K562 (cell line): ENCODE measurements around the gene CYP2J2. TPM values are rescaled to one million over a fixed set of nuclear protein-coding genes. Genes with fewer than 3 reads are reported as not detected.
A peak's percentile ranks its signal among the peaks of the same experiment; 100 is the strongest.

Experiments
- ATAC-seq: fragments of 200-7000 bp; cut with Tn5 transposase; 3 replicates; pipeline ENCODE4 v1.9.1; 2020; ENCODE audit warnings: moderate library complexity
- BruUV-seq: library from RNA; stranded (reverse); fragments of 400-500 nt; replicated peaks from 2 replicates; lab custom pipeline; 2021; lab: Mats Ljungman, UMichigan
- CTCF ChIA-PET: fragments of 300-600 bp; formaldehyde crosslinking; extraction: SDS; loops from one replicate; lab custom pipeline; 2021; ENCODE audit warnings: low intra/inter-chr PET ratio; lab: Yijun Ruan, JAX
- POLR2A ChIA-PET: fragments of 300-600, 350-650 bp; sonication (Branson Sonifier 250); formaldehyde crosslinking; extraction: SDS; loops from one replicate; lab custom pipeline; 2021; ENCODE audit warnings: antibody characterized with exemption, inconsistent platforms; lab: Yijun Ruan, JAX
- DNase-seq, 4 experiments: peaks; one replicate each; pipeline versions ENCODE4 v3.0.0 to v3.0.0-alpha.2; 2011 to 2018; ENCODE audit warnings: low spot score in 3 of 4, mixed read lengths in 3 of 4; ENCODE audit errors: extremely low read depth in 1 of 4
- FAIRE-seq: peaks from 2 replicates; lab custom pipeline; 2011; peaks lifted over from hg19 to GRCh38; lab: Jason Lieb, UNC
- H2AFZ ChIP-seq: 2 replicates; pipeline ENCODE4 v1.6.0; 2011; ENCODE audit warnings: low read depth, low read length, control low read depth, inconsistent platforms
- H3K27ac ChIP-seq: fragments of 200-600 bp; 3 replicates; pipeline ENCODE4 v1.8.0; 2011; ENCODE audit warnings: low read depth, mild to moderate bottlenecking, control low read depth, inconsistent platforms, low read length, moderate library complexity, mixed read lengths; ENCODE audit errors: extremely low read depth
- H3K27me3 ChIP-seq, 2 experiments: fragments of 300-600 bp in 1 of 2; 2 replicates in 1 of 2; 3 replicates in 1 of 2; pipeline versions ENCODE4 v1.6.0 to v1.8.0; 2011; ENCODE audit warnings: inconsistent platforms in 2 of 2, low read length in 2 of 2, mild to moderate bottlenecking in 1 of 2, mixed read lengths in 1 of 2, moderate library complexity in 1 of 2; ENCODE audit not compliant: control insufficient read depth in 2 of 2, insufficient read depth in 2 of 2
- H3K36me3 ChIP-seq: fragments of 300-600 bp; 3 replicates; pipeline ENCODE4 v1.8.0; 2011; ENCODE audit warnings: mild to moderate bottlenecking, low read length, inconsistent platforms; ENCODE audit not compliant: control insufficient read depth, insufficient read depth
- H3K4me1 ChIP-seq, 2 experiments: fragments of 200-600 bp in 1 of 2; replicated peaks in 1 of 2; 2 replicates in 1 of 2; 3 replicates in 1 of 2; pipeline versions ENCODE4 v1.5.1 to v1.8.0; 2011; ENCODE audit warnings: inconsistent platforms in 2 of 2, low read length in 2 of 2, mild to moderate bottlenecking in 1 of 2, mixed read lengths in 1 of 2, moderate library complexity in 1 of 2; ENCODE audit not compliant: control insufficient read depth in 2 of 2, insufficient read depth in 2 of 2
- H3K4me2 ChIP-seq: 2 replicates; pipeline ENCODE4 v1.6.1; 2011; ENCODE audit warnings: low read length, control low read depth, inconsistent platforms, mixed read lengths; ENCODE audit not compliant: insufficient read depth
- H3K4me3 ChIP-seq: fragments of 200-600 bp; sonication (generic), shearing (Covaris generic); 2 replicates; pipeline ENCODE4 v1.5.1; 2016; ENCODE audit warnings: control low read depth, inconsistent platforms
- H3K79me2 ChIP-seq: fragments of 200-600 bp; 3 replicates; pipeline ENCODE4 v1.8.0; 2011; ENCODE audit warnings: low read length, inconsistent platforms; ENCODE audit not compliant: control insufficient read depth, insufficient read depth
- H3K9ac ChIP-seq, 2 experiments: 2 replicates each; pipeline versions ENCODE4 v1.6.0 to v1.6.1; 2011; ENCODE audit warnings: low read depth in 2 of 2, low read length in 2 of 2, control low read depth in 1 of 2, inconsistent platforms in 1 of 2, mild to moderate bottlenecking in 1 of 2, mixed read lengths in 1 of 2; ENCODE audit not compliant: insufficient read depth in 1 of 2
- H3K9me1 ChIP-seq: one replicate; pipeline ENCODE4 v1.6.0; 2011; ENCODE audit warnings: inconsistent platforms, mild to moderate bottlenecking, low read length, moderate library complexity; ENCODE audit not compliant: control insufficient read depth, insufficient read depth
- H3K9me3 ChIP-seq: replicated peaks from 2 replicates; pipeline ENCODE4 v1.5.1; 2011; ENCODE audit warnings: low read depth, low read length, inconsistent platforms; ENCODE audit not compliant: control insufficient read depth, insufficient read depth
- H4K20me1 ChIP-seq: replicated peaks from 2 replicates; pipeline ENCODE4 v1.6.1; 2011; ENCODE audit warnings: low read length, inconsistent platforms, mixed read lengths; ENCODE audit not compliant: control insufficient read depth, insufficient read depth
- BRD4 ChIP-seq: fragments of 200-600 bp; sonication (generic); IDR thresholded peaks from 2 replicates; pipeline ENCODE4 v1.6.1; 2017; ENCODE audit warnings: inconsistent platforms
- CTCF ChIP-seq, 3 experiments: IDR thresholded peaks in 2 of 3; conservative IDR thresholded peaks in 1 of 3; 2 replicates each; pipeline ENCODE4 v1.5.1; 2011 to 2012; ENCODE audit warnings: low read length in 3 of 3, mild to moderate bottlenecking in 3 of 3, control low read depth in 2 of 3, improper control_type of control experiment in 1 of 3, inconsistent platforms in 1 of 3, low read depth in 1 of 3, mixed read lengths in 1 of 3, moderate library complexity in 1 of 3; ENCODE audit not compliant: insufficient read depth in 2 of 3
- EP300 ChIP-seq: IDR thresholded peaks from 2 replicates; pipeline ENCODE4 v1.6.1; 2012; ENCODE audit warnings: low read length, improper control_type of control experiment
- FOXK2 ChIP-seq, 2 experiments: fragments of 450-650 bp; IDR thresholded peaks in 1 of 2; conservative IDR thresholded peaks in 1 of 2; 2 replicates each; pipeline ENCODE4 v1.6.1; 2016; ENCODE audit warnings: low read depth in 2 of 2, mild to moderate bottlenecking in 1 of 2
- GABPA ChIP-seq: fragments of 200-800 bp; sonication (Bioruptor generic); conservative IDR thresholded peaks from 2 replicates; pipeline ENCODE4 v1.6.1; 2016; ENCODE audit warnings: low read depth, missing genetic modification characterization, missing compliant biosample characterization
- GTF2E2 ChIP-seq: fragments of 200-800 bp; sonication (Bioruptor generic); IDR thresholded peaks from 2 replicates; pipeline ENCODE4 v1.6.1; 2016; ENCODE audit warnings: missing genetic modification characterization, missing compliant biosample characterization
- NEUROD1 ChIP-seq: fragments of 150-350 bp; IDR thresholded peaks from 2 replicates; pipeline ENCODE4 v1.6.1; 2014; ENCODE audit warnings: borderline replicate concordance, low read length, low read depth; ENCODE audit not compliant: partially characterized antibody
- NKRF ChIP-seq: fragments of 450-650 bp; IDR thresholded peaks from 2 replicates; pipeline ENCODE4 v1.6.1; 2016; ENCODE audit warnings: borderline replicate concordance
- RAD21 ChIP-seq, 2 experiments: fragments of 250-450 bp in 1 of 2; fragments of 450-650 bp in 1 of 2; sonication (Bioruptor Pico) in 1 of 2; formaldehyde crosslinking in 1 of 2; IDR thresholded peaks in 1 of 2; conservative IDR thresholded peaks in 1 of 2; 2 replicates each; pipeline versions ENCODE4 v1.4.0 to v1.8.0; 2020 to 2022; ENCODE audit warnings: mild to moderate bottlenecking in 2 of 2, moderate library complexity in 1 of 2
- ZBTB17 ChIP-seq: fragments of 450-650 bp; formaldehyde crosslinking; IDR thresholded peaks from 2 replicates; pipeline ENCODE4 v1.4.0; 2020; ENCODE audit warnings: mild to moderate bottlenecking
- ZNF146 ChIP-seq: IDR thresholded peaks from one replicate; pipeline ENCODE4 v1.6.1; 2018; ENCODE audit warnings: missing compliant biosample characterization; ENCODE audit not compliant: unreplicated experiment
- ZNF324 ChIP-seq: fragments of 250-450 bp; sonication (Bioruptor Pico); IDR thresholded peaks from 2 replicates; pipeline ENCODE4 v1.4.0; 2020; ENCODE audit warnings: mild to moderate bottlenecking
- ZNF449 ChIP-seq: fragments of 250-450 bp; sonication (Bioruptor Pico); IDR thresholded peaks from 2 replicates; pipeline ENCODE4 v1.8.0; 2022; ENCODE audit warnings: moderate library complexity, mild to moderate bottlenecking, inconsistent platforms
- WGBS: fragments of 100-300 bp; shearing (Covaris generic); methylation state at CpG from one replicate; pipeline ENCODE4 v1.1.6; 2016; ENCODE audit warnings: low coverage, mixed read lengths; ENCODE audit not compliant: insufficient coverage; ENCODE audit errors: missing lambda C conversion rate; 5-methylcytosine and 5-hydroxymethylcytosine counted together
- in situ Hi-C: fragments of 300-500 bp; cut with MboI; formaldehyde crosslinking; loops from 4 replicates; pipeline ENCODE4 v1.15.0; 2018; ENCODE audit warnings: inconsistent platforms, mixed read lengths
- intact Hi-C: fragments of 100-400 bp; cut with micrococcal nuclease; formaldehyde crosslinking; loops from 2 replicates; pipeline ENCODE4 v1.14.2; 2022
- polyA plus RNA-seq, 8 experiments: library from polyadenylated mRNA; depleted of rRNA in 4 of 8; stranded (reverse) in 5 of 8; unstranded in 3 of 8; fragments of >200 nt; fragmentation: Nextera tagmentation in 2 of 8; fragmentation: Illumina TruSeq in 1 of 8; extraction: Ambion mirVana in 2 of 8; extraction: Trizol in 1 of 8; gene quantifications; 2 replicates each; pipeline versions ENCODE4 v1.2.1 to v1.2.3, GENCODE V29; 2011 to 2014; ENCODE audit warnings: inconsistent platforms in 1 of 8, missing spikeins in 1 of 8
- total RNA-seq, 7 experiments: library from RNA; depleted of rRNA in 6 of 7; stranded (reverse); fragments of >200 nt in 6 of 7; fragmentation: Illumina TruSeq in 2 of 7; extraction: Trizol in 2 of 7; gene quantifications; 2 replicates each; pipeline versions ENCODE4 v1.2.1 to v1.2.3, GENCODE V29; 2011 to 2021; ENCODE audit warnings: low replicate concordance in 1 of 7

The CYP2J2 gene
- total and polyA plus RNA-seq, 9 of the 15 experiments (the other 6 are each of a cell fraction or from before 2014, with no cell fraction given), result not detected

- TF ChIP-seq ZBTB17 (CRISPR knock-in tag) (no peak), ZNF324 (CRISPR knock-in tag) (no peak), GTF2E2 (no peak), BRD4 (no peak), ZNF449 (CRISPR knock-in tag) (no peak), NEUROD1 (no peak), ZNF146 (no peak)
Observed at GRCh38 chr1:59906931-59907330, 19.6 kb downstream of the CYP2J2 start (continued).

- POLR2A ChIA-PET, result no interaction called here
Observed at GRCh38 chr1:59903141-59903754, 23.3 kb downstream of the CYP2J2 start.

More at GRCh38 chr1:59903141-59903754, 23.3 kb downstream of the CYP2J2 start:
- Histone ChIP-seq H3K27me3 (no peaks in the 10 kb centered on the region; a peak in 1 of 5 replicates), H3K9me3 (no peaks in the 10 kb centered on the region), H3K4me3 (no peak overlapping the region), H3K9ac (no peak overlapping the region), H3K79me2 (no peaks in the 10 kb centered on the region), H3K9me1 (no peaks in the 10 kb centered on the region), H3K27ac (no peak overlapping the region), H4K20me1 (no peaks in the 10 kb centered on the region), H2AFZ (no peak overlapping the region), H3K36me3 (no peaks in the 10 kb centered on the region), H3K4me2 (no peak overlapping the region), H3K4me1 (no peaks in the 10 kb centered on the region)
- in situ Hi-C loops, result no loop called here
- intact Hi-C loops, result no loop called here
- CTCF ChIA-PET, result no interaction called here
- peak in 2 of 4 experiments; percentile 14 to 15 for DNase-seq
- FAIRE-seq, result peak; percentile 56
- no TSS peak for BruUV-seq
- TF ChIP-seq CTCF (IDR thresholded peaks at IDR 0.05 in 2 of 3, conservative IDR thresholded peaks at IDR 0.05 in 1 of 3; ENCODE audit: insufficient read depth in 2 of 3, low read depth in 1 of 3, low read length in 3 of 3) (peak; percentile 38 to 47 (median 41); a peak in 5 of 6 replicates), GABPA (tag) (no peak), RAD21 (CRISPR knock-in tag; conservative IDR thresholded peaks at IDR 0.05 in 1 of 2, IDR thresholded peaks at IDR 0.05 in 1 of 2) (peak in 1 of 2 experiments; percentile 34; a peak in 2 of 4 replicates), FOXK2 (conservative IDR thresholded peaks at IDR 0.05 in 1 of 2, IDR thresholded peaks at IDR 0.05 in 1 of 2; ENCODE audit: low read depth in 2 of 2) (no peak), NKRF (no peak), EP300 (no peak)
- WGBS, result 0% methylated on average over 9 of the region's 9 CpGs
- peak; percentile 67; the same call in 2 of the 3 replicates for ATAC-seq
